Neuronal stem cell (in vitro differentiated cells): ENCODE measurements around the gene RGP1.
A peak's percentile ranks its signal among the peaks of the same experiment; 100 is the strongest.

Experiments
- DNase-seq: peaks from one replicate; pipeline ENCODE4 v3.0.0-alpha.2; 2013; ENCODE audit warnings: low spot score
- H2AFZ ChIP-seq: one replicate; pipeline ENCODE4 v1.6.1; 2013; ENCODE audit warnings: mild to moderate bottlenecking, low read length, inconsistent platforms
- H2AK5ac ChIP-seq: 2 replicates; pipeline ENCODE4 v1.6.1; 2013; ENCODE audit warnings: low read depth, mild to moderate bottlenecking, inconsistent platforms, low read length, moderate library complexity, mixed read lengths
- H2BK120ac ChIP-seq: 2 replicates; pipeline ENCODE4 v1.6.1; 2013; ENCODE audit warnings: low read depth, mild to moderate bottlenecking, inconsistent platforms, low read length, moderate library complexity, mixed read lengths
- H2BK12ac ChIP-seq: one replicate; pipeline ENCODE4 v1.6.1; 2013; ENCODE audit warnings: low read length, inconsistent platforms
- H2BK15ac ChIP-seq: 2 replicates; pipeline ENCODE4 v1.6.1; 2013; ENCODE audit warnings: mild to moderate bottlenecking, low read length, inconsistent platforms, mixed read lengths
- H2BK5ac ChIP-seq: one replicate; pipeline ENCODE4 v1.6.1; 2013; ENCODE audit warnings: inconsistent platforms, mild to moderate bottlenecking, low read length, moderate library complexity
- H3K14ac ChIP-seq: one replicate; pipeline ENCODE4 v1.6.1; 2013; ENCODE audit warnings: low read length, inconsistent platforms
- H3K18ac ChIP-seq: 2 replicates; pipeline ENCODE4 v1.6.1; 2013; ENCODE audit warnings: low read length, inconsistent platforms
- H3K23ac ChIP-seq: 2 replicates; pipeline ENCODE4 v1.6.1; 2013; ENCODE audit warnings: low read depth, mild to moderate bottlenecking, mixed read lengths, low read length, inconsistent platforms; ENCODE audit not compliant: poor library complexity
- H3K27ac ChIP-seq: replicated peaks from 3 replicates; pipeline ENCODE4 v1.5.1; 2013; ENCODE audit warnings: low read length, inconsistent platforms
- H3K27me3 ChIP-seq, 3 experiments: 2 replicates each; pipeline ENCODE4 v1.6.1; 2013; ENCODE audit warnings: low read length in 3 of 3, mild to moderate bottlenecking in 2 of 3, inconsistent platforms in 1 of 3, low read depth in 1 of 3, mixed read lengths in 1 of 3, moderate library complexity in 1 of 3; ENCODE audit not compliant: control insufficient read depth in 3 of 3, insufficient read depth in 3 of 3
- H3K36me3 ChIP-seq, 2 donors: replicated peaks in 1 of 2; 2 replicates each; pipeline ENCODE4 v1.6.1; 2013; ENCODE audit warnings: low read length in 2 of 2; ENCODE audit not compliant: control insufficient read depth in 2 of 2, insufficient read depth in 2 of 2
- H3K4ac ChIP-seq: 2 replicates; pipeline ENCODE4 v1.6.1; 2013; ENCODE audit warnings: inconsistent platforms, mild to moderate bottlenecking, low read length, moderate library complexity
- H3K4me1 ChIP-seq, 2 donors: 1 replicate in 1 of 2; 2 replicates in 1 of 2; pipeline ENCODE4 v1.6.1; 2013; ENCODE audit warnings: low read length in 2 of 2, low read depth in 1 of 2; ENCODE audit not compliant: control insufficient read depth in 2 of 2, insufficient read depth in 1 of 2
- H3K4me2 ChIP-seq: one replicate; pipeline ENCODE4 v1.6.1; 2013; ENCODE audit warnings: mild to moderate bottlenecking, low read length, inconsistent platforms; ENCODE audit not compliant: insufficient read depth, poor library complexity, severe bottlenecking
- H3K4me3 ChIP-seq, 2 donors: 2 replicates each; pipeline ENCODE4 v1.5.1; 2013; ENCODE audit warnings: low read length in 2 of 2, mild to moderate bottlenecking in 2 of 2, inconsistent platforms in 1 of 2, moderate library complexity in 1 of 2
- H3K79me1 ChIP-seq: one replicate; pipeline ENCODE4 v1.6.1; 2013; ENCODE audit warnings: low read depth, mild to moderate bottlenecking, inconsistent platforms, low read length, moderate library complexity
- H3K9ac ChIP-seq: one replicate; pipeline ENCODE4 v1.6.1; 2013; ENCODE audit warnings: mild to moderate bottlenecking, low read depth, low read length, inconsistent platforms; ENCODE audit not compliant: poor library complexity
- H3K9me3 ChIP-seq, 2 donors: replicated peaks in 1 of 2; 2 replicates each; pipeline versions ENCODE3 to v1.6.1; 2013; ENCODE audit warnings: low read length in 2 of 2, mild to moderate bottlenecking in 2 of 2, inconsistent platforms in 1 of 2, low read depth in 1 of 2, mixed read lengths in 1 of 2, moderate library complexity in 1 of 2; ENCODE audit not compliant: control insufficient read depth in 2 of 2, insufficient read depth in 1 of 2
- H4K8ac ChIP-seq: one replicate; pipeline ENCODE4 v1.6.1; 2013; ENCODE audit warnings: low read depth, mild to moderate bottlenecking, inconsistent platforms, low read length, moderate library complexity
- H4K91ac ChIP-seq: one replicate; pipeline ENCODE4 v1.6.1; 2013; ENCODE audit warnings: low read length, low read depth, mild to moderate bottlenecking, inconsistent platforms; ENCODE audit not compliant: poor library complexity
- WGBS, 2 donors: extraction: QIAGEN DNeasy Blood & Tissue Kit; methylation state at CpG; one replicate each; pipeline ENCODE4 v1.1.7; 2013; ENCODE audit warnings: missing lambda C conversion rate in 2 of 2, mixed read lengths in 1 of 2; ENCODE audit not compliant: insufficient read length in 2 of 2, insufficient replicate concordance in 1 of 2; ENCODE audit errors: extremely low coverage in 2 of 2; 5-methylcytosine and 5-hydroxymethylcytosine counted together

Gene RGP1

DNA sequence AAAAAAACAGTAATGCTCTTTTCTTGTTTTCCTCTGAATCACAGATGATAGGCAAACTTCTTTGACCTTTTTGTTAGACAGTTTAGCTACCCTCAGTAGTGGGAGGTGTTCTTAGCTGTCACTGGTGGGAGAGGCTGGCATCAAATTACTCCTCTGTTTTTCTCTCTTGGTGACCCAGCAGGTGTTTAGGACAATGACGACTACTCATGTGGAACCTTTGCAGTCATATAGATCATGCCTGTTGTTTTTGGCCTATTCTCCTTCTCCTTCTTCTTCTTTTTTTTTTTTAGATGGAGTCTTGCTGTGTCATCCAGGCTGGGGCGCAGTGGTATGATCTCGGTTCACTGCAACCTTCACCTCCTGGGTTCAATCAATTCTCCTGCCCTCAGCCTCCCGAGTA, 26.9 kb downstream of the RGP1 start:
- no peak overlapping the region for H3K4ac ChIP-seq
- H4K8ac ChIP-seq, result no peak overlapping the region
- H3K9me3 ChIP-seq, result no peaks in the 10 kb centered on the region
- no peaks in the 10 kb centered on the region for H3K79me1 ChIP-seq
- no peak overlapping the region for H4K91ac ChIP-seq
- peaks cover 0 to 4% (median 0%) of the 10 kb centered on the region in 3 experiments for H3K27me3 ChIP-seq
- H2BK12ac ChIP-seq, result no peak overlapping the region
- no peak overlapping the region for H3K27ac ChIP-seq
- H2BK120ac ChIP-seq, result no peak overlapping the region
- no peak overlapping the region for H3K4me2 ChIP-seq
- H3K4me3 ChIP-seq, result no peak overlapping the region
- H3K36me3 ChIP-seq, result peaks cover 0 to 2% of the 10 kb centered on the region in 2 donors
- no peak overlapping the region for H3K14ac ChIP-seq
- H2BK15ac ChIP-seq, result no peak overlapping the region
- DNase-seq, result no peak
- no peak overlapping the region for H2AK5ac ChIP-seq
- H3K18ac ChIP-seq, result no peak overlapping the region
- no peak overlapping the region for H2AFZ ChIP-seq
- no peak overlapping the region for H3K9ac ChIP-seq
- WGBS, 2 donors, result no CpG with 5 or more reads among the region's 4 CpGs
- H2BK5ac ChIP-seq, result no peak overlapping the region
- no peak overlapping the region for H3K23ac ChIP-seq
- H3K4me1 ChIP-seq, result peaks cover 10 to 18% of the 10 kb centered on the region in 2 donors

DNA sequence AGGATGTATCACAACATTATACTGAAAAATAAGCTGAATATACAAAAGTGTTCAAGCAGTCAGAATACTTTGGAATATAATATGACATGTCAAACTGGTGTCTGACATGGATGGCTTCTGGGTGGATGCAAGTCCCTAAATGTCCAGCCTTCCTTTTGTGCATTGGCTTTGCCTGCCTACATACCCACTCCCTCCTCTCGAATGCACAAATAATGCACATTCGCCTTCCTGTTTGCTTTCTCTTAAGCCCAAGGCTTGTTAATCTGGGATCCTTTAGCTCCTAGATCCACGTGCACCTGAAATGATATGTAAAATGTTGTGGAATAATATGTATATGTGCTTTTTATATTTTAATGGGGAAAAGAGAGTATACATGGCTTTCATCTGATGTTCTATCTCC, 29.4 kb downstream of the RGP1 start:
- H2AFZ ChIP-seq, result peak overlapping the region; percentile 39
- no CpG with 5 or more reads among the region's 3 CpGs for WGBS, 2 donors

DNA sequence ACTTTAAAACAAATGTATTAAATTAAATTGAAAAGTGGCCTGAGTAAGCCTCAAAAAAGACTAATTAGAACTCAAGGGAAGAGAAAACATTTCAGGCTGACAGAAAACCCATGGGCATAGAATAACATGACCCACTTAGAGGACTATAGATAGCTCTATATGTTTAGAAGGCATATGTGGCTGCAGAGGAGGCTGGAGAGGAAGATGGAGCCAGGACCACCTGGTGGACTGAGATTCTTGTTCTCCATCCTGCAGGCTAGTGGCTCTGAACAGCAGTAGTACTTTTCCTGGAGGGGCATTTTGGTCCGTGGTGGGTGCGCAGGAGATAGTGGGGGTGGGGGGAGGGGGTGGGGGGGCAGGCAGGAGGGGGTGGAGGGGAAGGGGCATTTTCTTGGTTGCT, 32.0 kb downstream of the RGP1 start:
- H3K9me3 ChIP-seq, result no peaks in the 10 kb centered on the region

More for the DNA sequence above, 29.4 kb downstream of the RGP1 start:
- Histone ChIP-seq H3K27me3 (no peaks in the 10 kb centered on the region), H3K4me2 (no peak overlapping the region), H3K79me1 (no peaks in the 10 kb centered on the region), H3K23ac (no peak overlapping the region), H3K18ac (no peak overlapping the region), H2BK120ac (no peak overlapping the region), H4K91ac (no peak overlapping the region), H2AK5ac (no peak overlapping the region), H3K9me3 (no peaks in the 10 kb centered on the region), H3K14ac (no peak overlapping the region), H2BK5ac (no peak overlapping the region), H3K4me1 (peaks cover 10 to 18% of the 10 kb centered on the region in 2 donors), H3K9ac (no peak overlapping the region), H3K4ac (no peak overlapping the region), H4K8ac (no peak overlapping the region), H3K36me3 (no peaks in the 10 kb centered on the region), H3K27ac (no peak overlapping the region), H3K4me3 (no peak overlapping the region), H2BK12ac (no peak overlapping the region), H2BK15ac (no peak overlapping the region)
- no peak for DNase-seq

DNA sequence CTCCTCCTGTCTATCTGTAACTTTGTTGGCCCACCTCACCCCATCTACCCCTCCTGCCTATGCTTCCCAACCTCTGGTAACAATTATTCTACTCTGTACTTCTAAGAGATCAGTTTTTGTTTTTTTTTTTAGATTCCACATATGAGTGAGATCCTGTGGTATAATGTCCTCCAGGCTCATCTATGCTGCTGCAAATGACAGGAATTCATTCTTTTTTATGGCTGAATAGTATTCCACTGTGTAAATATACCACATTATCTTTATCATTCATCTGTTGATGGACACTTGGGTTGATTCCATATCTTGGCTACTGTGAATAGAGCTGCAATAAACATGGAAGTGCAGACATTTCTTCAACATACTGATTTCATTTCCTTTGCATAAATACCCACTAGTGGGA, 34.3 kb downstream of the RGP1 start:
- no peak overlapping the region for H3K4ac ChIP-seq
- H2BK15ac ChIP-seq, result no peak overlapping the region
- H3K23ac ChIP-seq, result no peak overlapping the region
- H2AK5ac ChIP-seq, result no peak overlapping the region
- H3K18ac ChIP-seq, result no peak overlapping the region
- no peak overlapping the region for H4K91ac ChIP-seq
- H3K27ac ChIP-seq, result no peak overlapping the region
- H3K4me3 ChIP-seq, result no peak overlapping the region
- no peaks in the 10 kb centered on the region for H3K27me3 ChIP-seq
- no peak overlapping the region for H2BK12ac ChIP-seq
- no peak overlapping the region for H3K9ac ChIP-seq
- H4K8ac ChIP-seq, result no peak overlapping the region
- no peak overlapping the region for H3K14ac ChIP-seq
- H2BK120ac ChIP-seq, result no peak overlapping the region
- DNase-seq, result no peak
- no peaks in the 10 kb centered on the region for H3K9me3 ChIP-seq
- H2AFZ ChIP-seq, result no peak overlapping the region
- no peak overlapping the region for H2BK5ac ChIP-seq
- peaks cover 0 to under 1% of the 10 kb centered on the region in 2 donors for H3K4me1 ChIP-seq
- peaks cover 0 to 2% of the 10 kb centered on the region in 2 donors for H3K36me3 ChIP-seq
- no peak overlapping the region for H3K4me2 ChIP-seq
- H3K79me1 ChIP-seq, result no peaks in the 10 kb centered on the region

More for the DNA sequence above, 32.0 kb downstream of the RGP1 start:
- peaks cover 2 to 5% of the 10 kb centered on the region in 2 donors for H3K4me1 ChIP-seq
- no peak overlapping the region for H4K8ac ChIP-seq
- H3K79me1 ChIP-seq, result no peaks in the 10 kb centered on the region
- no peak overlapping the region for H3K9ac ChIP-seq
- peaks cover 0 to 2% of the 10 kb centered on the region in 2 donors for H3K36me3 ChIP-seq
- H3K4me3 ChIP-seq, result no peak overlapping the region
- no peak overlapping the region for H2BK120ac ChIP-seq
- no peak overlapping the region for H3K18ac ChIP-seq
- H2BK12ac ChIP-seq, result no peak overlapping the region
- no peak overlapping the region for H3K4ac ChIP-seq
- no peak overlapping the region for H2AFZ ChIP-seq
- WGBS, 2 donors, result no CpG with 5 or more reads among the region's 2 CpGs
- no peak overlapping the region for H2BK5ac ChIP-seq
- H3K27ac ChIP-seq, result no peak overlapping the region
- DNase-seq, result no peak
- no peak overlapping the region for H3K14ac ChIP-seq
- no peak overlapping the region for H2AK5ac ChIP-seq
- H3K4me2 ChIP-seq, result no peak overlapping the region
- no peaks in the 10 kb centered on the region for H3K27me3 ChIP-seq
- H3K23ac ChIP-seq, result no peak overlapping the region
- no peak overlapping the region for H4K91ac ChIP-seq
- H2BK15ac ChIP-seq, result no peak overlapping the region
